Right atrium auricular region (tissue), 2 donors: ENCODE results near the gene BRCA1. TPM values are rescaled to one million over a fixed set of nuclear protein-coding genes. Genes with fewer than 3 reads are reported as not detected.

ENCODE experiments used
- DNase-seq: peaks from one replicate; pipeline ENCODE4 v3.0.0-alpha.2; 2019; ENCODE audit warnings: low spot score
- H3K27ac ChIP-seq, 2 donors: fragments of 200-600 bp; sonication (generic); 1 replicate in 1 of 2; 2 replicates in 1 of 2; pipeline ENCODE4 v1.5.1; 2016 to 2019
- H3K27me3 ChIP-seq, 2 donors: fragments of 200-600 bp; sonication (generic); one replicate each; pipeline versions ENCODE4 v1.5.1 to v1.6.0; 2017 to 2019
- H3K36me3 ChIP-seq: fragments of 200-600 bp; sonication (generic); one replicate; pipeline ENCODE4 v1.5.1; 2016
- H3K4me1 ChIP-seq, 2 donors: fragments of 200-600 bp; sonication (generic); one replicate each; pipeline versions ENCODE4 v1.5.1 to v1.6.0; 2017 to 2019
- H3K4me3 ChIP-seq, 2 donors: fragments of 200-600 bp; sonication (generic); 1 replicate in 1 of 2; 2 replicates in 1 of 2; pipeline ENCODE4 v1.5.1; 2017 to 2019; ENCODE audit warnings: mild to moderate bottlenecking in 1 of 2, moderate library complexity in 1 of 2
- H3K9me3 ChIP-seq, 2 donors: fragments of 200-600 bp; sonication (generic); one replicate each; pipeline ENCODE4 v1.5.1; 2019
- CTCF ChIP-seq, 2 donors: fragments of 200-600 bp; sonication (generic); IDR thresholded peaks; one replicate each; pipeline ENCODE4 v1.5.1; 2019; ENCODE audit warnings: antibody characterized with exemption in 2 of 2
- total RNA-seq, 2 donors: library from RNA; depleted of rRNA; stranded (reverse); fragments of >200 nt; gene quantifications; one replicate each; pipeline ENCODE4 v1.1.0, GENCODE V29; 2016

The BRCA1 gene
- total RNA-seq, 2 donors from 2014 or later, result 5.4 to 8.4 TPM

- TF ChIP-seq CTCF (IDR thresholded peaks at IDR 0.05), result no peak
- Histone ChIP-seq H3K27ac (no peak overlapping the region), H3K9me3 (no peaks in the 10 kb centered on the region), H3K4me3 (no peak overlapping the region), H3K27me3 (no peaks in the 10 kb centered on the region), H3K4me1 (no peaks in the 10 kb centered on the region), H3K36me3 (no peaks in the 10 kb centered on the region)
- no peak for DNase-seq
These were observed 90.9 kb downstream of the BRCA1 start for GRCh38 chr17:43033948-43034881.

DNA sequence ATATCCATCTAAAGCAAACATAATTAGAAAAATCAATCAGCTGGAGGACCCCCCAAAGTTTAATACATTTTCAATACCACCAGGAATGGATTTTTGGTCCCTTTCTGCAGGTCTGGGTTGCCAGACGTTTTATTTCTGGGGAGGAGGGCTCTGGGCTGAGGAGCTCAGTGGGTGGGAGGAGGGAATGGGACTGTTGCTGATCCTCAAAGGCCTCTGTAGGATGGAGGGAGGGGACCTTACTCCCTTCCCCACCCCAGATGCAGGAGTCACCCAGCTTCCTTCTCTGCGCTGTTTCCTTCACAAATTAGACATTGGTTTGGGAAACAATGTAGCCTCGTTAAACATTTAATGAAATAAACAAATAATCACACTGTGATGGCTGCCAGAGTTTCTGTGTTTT lies 93.5 kb downstream of the BRCA1 start:
- Histone ChIP-seq H3K27ac (no peak overlapping the region), H3K4me1 (no peaks in the 10 kb centered on the region), H3K27me3 (no peaks in the 10 kb centered on the region), H3K4me3 (no peak overlapping the region), H3K36me3 (no peaks in the 10 kb centered on the region), H3K9me3 (no peaks in the 10 kb centered on the region)
- no peak for TF ChIP-seq CTCF (IDR thresholded peaks at IDR 0.05)
- no peak for DNase-seq

DNA sequence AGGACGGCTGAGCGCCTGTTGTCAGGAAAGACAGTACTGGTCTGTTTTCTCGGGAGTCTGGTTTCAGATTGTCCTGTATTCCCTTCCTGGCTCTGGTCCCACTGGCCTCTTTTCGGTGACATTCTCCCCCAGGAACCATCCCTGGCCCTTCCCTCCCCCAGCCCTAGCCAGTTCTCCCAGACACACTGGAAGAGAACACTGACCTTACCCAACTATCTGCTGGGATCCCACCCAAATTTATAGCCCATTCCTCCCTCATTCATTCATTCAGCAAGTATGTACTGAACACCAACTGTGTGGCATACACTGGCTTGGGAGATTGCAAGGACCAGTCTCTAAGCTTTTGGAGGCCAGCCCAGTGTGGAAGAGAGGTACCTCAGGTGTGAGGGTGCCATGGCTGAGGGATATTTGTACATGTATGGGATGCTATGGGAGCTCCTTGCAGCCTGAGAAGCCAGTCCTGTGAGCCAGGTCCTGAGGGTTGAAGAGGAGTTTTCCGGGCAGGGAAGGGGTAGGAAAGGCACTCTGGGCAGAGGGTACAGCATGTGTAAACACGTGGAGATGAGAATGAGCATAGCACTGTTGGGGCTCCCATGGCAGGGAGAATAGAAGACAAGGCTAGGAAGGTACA lies 94.9 kb downstream of the BRCA1 start:
- DNase-seq, result no peak
- no peaks in the 10 kb centered on the region for H3K9me3 ChIP-seq
- no peaks in the 10 kb centered on the region for H3K27me3 ChIP-seq
- no peak overlapping the region for H3K4me3 ChIP-seq
- H3K27ac ChIP-seq, result no peak overlapping the region
- H3K4me1 ChIP-seq, result peaks cover 0 to 4% of the 10 kb centered on the region in 2 donors
- no peaks in the 10 kb centered on the region for H3K36me3 ChIP-seq
- no peak for TF ChIP-seq CTCF (IDR thresholded peaks at IDR 0.05)

- Histone ChIP-seq H3K27ac (no peak overlapping the region), H3K36me3 (no peaks in the 10 kb centered on the region), H3K9me3 (no peaks in the 10 kb centered on the region), H3K4me1 (peaks cover 0 to 12% of the 10 kb centered on the region in 2 donors), H3K4me3 (no peak overlapping the region), H3K27me3 (no peaks in the 10 kb centered on the region)
- no peak for DNase-seq
- TF ChIP-seq CTCF (IDR thresholded peaks at IDR 0.05), result no peak
These were observed 96.8 kb downstream of the BRCA1 start for GRCh38 chr17:43028221-43028861.

- no peak overlapping the region for H3K27ac ChIP-seq
- H3K27me3 ChIP-seq, result no peaks in the 10 kb centered on the region
- TF ChIP-seq CTCF (IDR thresholded peaks at IDR 0.05), result no peak
- peaks cover 0 to 18% of the 10 kb centered on the region in 2 donors for H3K4me1 ChIP-seq
- DNase-seq, result no peak
- H3K36me3 ChIP-seq, result no peaks in the 10 kb centered on the region
- H3K4me3 ChIP-seq, result no peak overlapping the region
- H3K9me3 ChIP-seq, result no peaks in the 10 kb centered on the region
These were observed 97.8 kb downstream of the BRCA1 start for GRCh38 chr17:43027091-43028032.
